OCI-LY3 (cell line): Measurements from ENCODE around the gene MYF6.

Experiments used
- EZH2phosphoT487 ChIP-seq: fragments of 200-600 bp; shearing (Covaris generic); IDR thresholded peaks from 2 replicates; pipeline ENCODE4 v1.6.1; 2018; ENCODE audit warnings: antibody characterized with exemption, mixed run types, low read depth
- TF ChIP-seq, protein P1 (sequence below): fragments of 200-600, 300-600 bp; sonication (generic); IDR thresholded peaks from 2 replicates; pipeline ENCODE4 v1.5.1; 2014; ENCODE audit warnings: antibody characterized with exemption, low read length, low read depth

DNA sequence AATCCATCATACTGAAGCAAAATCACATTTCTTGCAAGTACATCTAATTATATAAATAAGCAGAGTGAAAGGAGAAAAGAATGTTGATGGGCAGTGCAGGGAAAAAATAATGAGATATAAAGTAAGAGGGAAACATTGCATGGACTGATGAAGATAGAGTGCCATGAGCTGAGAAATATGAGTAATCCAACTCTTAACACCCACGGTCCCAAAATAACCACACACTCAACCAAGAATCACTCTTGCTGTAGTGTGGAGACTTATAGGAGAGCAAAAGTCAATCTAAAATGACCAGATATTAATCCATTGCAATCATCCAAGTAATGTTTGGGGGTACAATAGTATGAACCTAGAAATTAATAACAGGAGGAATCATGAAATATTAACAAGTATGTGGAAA is 49.4 kb downstream of the MYF6 start:
- TF ChIP-seq, protein P1, sequence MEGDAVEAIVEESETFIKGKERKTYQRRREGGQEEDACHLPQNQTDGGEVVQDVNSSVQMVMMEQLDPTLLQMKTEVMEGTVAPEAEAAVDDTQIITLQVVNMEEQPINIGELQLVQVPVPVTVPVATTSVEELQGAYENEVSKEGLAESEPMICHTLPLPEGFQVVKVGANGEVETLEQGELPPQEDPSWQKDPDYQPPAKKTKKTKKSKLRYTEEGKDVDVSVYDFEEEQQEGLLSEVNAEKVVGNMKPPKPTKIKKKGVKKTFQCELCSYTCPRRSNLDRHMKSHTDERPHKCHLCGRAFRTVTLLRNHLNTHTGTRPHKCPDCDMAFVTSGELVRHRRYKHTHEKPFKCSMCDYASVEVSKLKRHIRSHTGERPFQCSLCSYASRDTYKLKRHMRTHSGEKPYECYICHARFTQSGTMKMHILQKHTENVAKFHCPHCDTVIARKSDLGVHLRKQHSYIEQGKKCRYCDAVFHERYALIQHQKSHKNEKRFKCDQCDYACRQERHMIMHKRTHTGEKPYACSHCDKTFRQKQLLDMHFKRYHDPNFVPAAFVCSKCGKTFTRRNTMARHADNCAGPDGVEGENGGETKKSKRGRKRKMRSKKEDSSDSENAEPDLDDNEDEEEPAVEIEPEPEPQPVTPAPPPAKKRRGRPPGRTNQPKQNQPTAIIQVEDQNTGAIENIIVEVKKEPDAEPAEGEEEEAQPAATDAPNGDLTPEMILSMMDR = no peak
- TF ChIP-seq EZH2phosphoT487 = no peak
